HG02884 (cell line): Measurements from ENCODE around the gene SELENOM.

Experiments
- ATAC-seq: cut with Tn5 transposase; IDR thresholded peaks from one replicate; pipeline ENCODE4 v1.9.1; 2021; ENCODE audit warnings: mild to moderate bottlenecking, moderate library complexity; ENCODE audit not compliant: unreplicated experiment

SELENOM gene

DNA sequence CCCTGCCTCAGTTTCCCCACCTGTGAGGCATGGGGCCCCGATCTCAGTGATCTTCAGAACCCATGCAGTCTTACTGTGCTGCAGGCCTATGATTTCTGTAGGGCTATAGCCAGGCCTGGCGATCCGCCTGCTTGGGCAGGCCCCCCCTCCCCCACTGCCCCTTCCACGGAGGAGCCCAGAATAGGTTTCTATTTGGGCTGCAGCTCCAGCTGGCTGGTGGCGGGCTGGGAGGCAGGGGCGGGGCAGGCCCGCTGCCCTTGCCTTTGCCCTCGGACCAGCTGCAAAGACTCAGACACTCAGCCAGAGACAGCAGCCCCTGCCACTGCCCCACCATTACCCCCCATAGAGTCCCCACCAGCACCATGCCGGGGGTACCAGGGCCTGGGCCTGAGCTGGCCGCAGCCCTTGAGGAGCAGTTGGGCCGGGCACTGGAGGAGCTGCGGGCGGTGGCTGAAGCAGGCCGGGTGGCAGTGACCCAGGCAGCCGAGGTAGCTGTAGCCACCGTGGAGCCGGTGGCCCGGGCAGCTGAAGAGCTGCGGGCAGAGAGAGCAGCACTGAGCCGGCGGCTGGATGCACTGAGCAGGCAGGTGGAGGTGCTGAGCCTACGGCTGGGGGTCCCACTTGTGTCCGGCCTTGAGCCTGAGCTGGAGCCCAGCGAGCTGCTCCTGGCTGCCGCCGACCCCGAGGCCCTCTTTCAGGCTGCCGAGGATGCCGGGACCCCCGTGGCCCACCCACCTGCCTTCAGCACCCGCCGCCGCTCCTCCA is 14.1 kb downstream of the SELENOM start:
- no peak for ATAC-seq

DNA sequence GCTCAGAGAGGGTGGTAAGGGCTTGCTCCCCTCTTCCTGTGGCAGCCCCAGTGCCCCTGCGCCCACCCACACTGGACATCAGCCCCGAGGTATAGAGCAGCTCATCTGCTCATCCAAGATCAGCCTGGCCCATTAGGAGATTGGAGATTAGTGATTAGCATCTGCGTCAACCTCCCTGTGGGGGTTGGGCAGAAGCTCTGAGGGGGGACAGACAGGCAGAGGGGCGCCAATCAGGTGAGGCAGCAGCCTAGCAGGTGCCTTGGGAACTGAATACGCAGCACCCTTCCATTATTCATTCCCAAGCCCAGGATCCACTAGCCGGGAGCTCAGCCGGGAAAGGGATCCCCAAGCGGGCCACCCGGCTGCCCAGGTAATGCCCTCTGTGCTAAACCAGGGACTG is 15.2 kb downstream of the SELENOM start:
- no peak for ATAC-seq

DNA sequence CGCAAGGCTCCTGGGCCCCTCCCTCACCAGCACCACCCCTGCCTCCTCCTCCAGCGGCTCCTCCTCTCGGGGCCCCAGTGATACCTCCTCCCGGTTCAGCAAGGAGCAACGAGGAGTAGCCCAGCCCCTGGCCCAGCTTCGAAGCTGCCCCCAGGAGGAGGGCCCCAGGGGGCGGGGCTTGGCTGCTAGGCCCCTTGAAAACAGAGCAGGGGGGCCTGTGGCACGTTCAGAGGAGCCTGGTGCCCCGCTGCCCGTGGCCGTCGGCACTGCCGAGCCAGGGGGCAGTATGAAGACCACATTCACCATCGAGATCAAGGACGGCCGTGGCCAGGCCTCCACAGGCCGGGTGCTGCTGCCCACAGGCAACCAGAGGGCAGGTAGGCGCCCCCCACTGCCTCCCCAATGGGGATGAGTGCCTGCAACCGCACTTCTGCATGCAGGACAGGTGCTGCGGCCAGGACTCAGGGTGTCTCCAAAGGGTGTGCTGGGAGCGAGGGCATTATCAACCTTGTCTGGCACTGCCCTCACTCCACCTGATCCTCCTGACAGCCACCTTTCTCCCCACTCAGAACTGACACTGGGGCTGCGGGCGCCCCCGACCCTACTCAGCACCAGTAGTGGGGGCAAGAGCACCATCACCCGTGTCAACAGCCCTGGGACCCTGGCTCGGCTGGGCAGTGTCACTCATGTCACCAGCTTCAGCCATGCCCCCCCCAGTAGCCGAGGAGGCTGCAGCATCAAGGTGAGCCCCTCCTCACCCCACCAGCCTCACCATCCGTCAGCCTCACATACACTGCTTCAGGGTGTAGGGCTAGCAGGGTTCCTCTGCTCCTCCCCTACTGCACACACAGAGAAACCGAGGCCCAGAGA is 16.0 kb downstream of the SELENOM start:
- no peak for ATAC-seq

DNA sequence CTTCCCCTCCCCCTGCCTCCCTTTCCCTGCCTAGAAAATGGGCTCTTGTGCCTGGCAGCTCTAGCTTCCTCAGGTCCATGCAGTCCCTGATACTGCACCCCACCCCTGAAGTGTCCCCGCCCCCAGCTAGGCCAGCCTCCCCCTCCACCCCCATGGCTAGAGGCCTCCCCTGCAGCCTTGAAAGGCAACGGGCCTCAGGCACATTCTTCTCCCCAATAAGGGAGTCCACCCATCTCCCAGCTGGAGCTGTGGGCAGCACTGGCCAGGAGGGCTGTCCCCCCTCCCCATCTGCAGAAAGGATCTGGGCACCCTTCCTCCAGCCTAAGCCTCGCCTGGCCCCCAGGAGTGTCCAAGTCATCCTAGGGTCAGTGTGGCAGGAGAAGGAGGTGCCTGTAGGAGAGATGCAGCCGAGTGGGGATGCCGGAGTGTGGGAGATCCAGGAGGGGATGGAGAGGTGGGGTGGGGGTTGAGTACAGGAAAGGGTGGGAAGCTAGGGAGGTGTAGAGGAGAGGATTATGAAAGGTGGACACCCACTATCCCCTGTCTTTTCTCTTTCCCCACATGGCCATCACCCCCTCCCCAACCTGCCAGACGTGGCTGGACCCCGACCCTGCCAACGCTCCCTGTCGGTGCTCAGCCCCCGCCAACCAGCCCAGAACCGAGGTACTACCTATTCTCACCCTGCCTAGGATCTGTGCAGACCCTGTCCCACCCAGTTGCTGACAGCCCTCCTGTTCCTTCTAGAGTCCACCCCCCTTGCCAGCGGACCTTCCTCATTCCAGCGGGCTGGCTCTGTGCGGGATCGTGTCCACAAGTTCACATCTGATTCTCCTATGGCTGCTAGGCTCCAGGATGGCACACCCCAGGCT is 16.9 kb downstream of the SELENOM start:
- ATAC-seq, result no peak

DNA sequence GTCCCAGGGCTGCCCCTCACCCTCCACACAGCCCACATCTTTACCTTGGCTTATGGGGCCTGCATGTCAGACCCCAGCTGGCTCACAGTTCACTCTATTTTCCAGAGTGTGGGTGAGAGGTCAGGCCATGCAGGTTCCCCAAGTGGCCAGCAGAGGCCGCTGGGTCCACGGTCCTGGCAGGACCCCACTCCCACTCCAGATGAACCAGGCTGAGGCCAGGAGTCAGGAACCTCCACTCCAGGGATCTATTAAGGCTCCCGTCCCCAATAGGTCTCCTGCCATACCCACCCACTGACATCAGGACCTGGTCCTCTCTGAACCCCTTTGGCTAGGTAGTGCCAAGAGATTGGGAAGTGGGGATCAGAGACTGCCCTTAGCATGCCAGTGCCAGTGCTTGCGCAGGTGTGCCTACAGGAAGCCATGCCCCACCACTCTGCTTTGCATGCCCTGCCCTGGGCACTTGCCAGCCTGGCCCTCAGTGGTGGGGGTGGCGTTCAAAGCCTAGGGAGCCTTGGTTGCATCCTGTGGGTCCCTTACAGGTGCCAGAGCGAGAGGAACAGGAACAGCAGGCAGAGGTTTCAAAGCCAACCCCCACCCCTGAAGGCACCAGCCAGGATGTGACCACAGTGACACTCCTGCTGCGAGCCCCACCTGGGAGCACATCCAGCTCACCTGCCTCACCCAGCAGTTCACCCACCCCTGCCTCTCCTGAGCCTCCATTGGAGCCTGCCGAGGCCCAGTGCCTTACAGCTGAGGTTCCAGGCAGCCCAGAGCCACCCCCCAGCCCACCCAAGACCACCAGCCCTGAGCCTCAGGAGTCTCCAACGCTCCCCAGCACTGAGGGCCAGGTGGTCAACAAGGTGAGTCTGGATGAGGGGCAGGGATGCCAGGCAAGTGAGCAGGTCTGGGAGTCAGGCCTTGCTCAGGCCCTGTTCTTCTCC is 17.9 kb downstream of the SELENOM start:
- ATAC-seq, result no peak

DNA sequence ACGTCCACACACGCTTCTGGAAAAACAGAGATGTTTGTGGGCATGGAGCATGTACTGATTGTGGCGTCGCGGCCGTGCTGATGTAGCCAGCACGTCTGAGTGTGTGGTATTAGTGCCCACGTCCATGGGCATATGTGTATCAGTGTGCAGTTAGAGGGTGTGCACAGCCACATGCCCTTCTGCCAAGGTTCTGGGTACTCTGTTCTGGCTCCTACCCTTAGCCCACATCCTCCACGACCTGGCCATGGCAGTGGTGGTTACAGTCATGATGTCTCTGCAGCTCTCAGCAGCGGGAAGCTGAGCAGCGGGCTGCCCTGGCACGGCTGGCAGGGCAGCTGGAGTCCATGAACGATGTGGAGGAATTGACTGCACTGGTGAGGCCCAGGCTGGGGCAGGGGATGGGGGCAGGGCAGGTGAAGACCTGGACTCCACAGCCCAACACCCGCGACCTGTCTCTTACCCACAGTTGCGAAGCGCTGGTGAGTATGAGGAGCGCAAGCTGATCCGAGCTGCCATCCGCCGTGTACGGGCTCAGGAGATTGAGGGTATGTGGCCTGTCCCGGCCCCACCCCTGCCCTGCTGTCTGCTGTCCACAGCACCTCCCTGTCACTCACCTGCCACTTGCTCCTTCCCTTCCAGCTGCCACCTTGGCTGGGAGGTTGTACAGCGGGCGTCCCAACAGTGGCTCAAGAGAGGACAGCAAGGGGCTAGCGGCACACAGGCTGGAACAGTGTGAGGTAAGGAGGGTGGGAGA is 19.0 kb downstream of the SELENOM start:
- no peak for ATAC-seq

DNA sequence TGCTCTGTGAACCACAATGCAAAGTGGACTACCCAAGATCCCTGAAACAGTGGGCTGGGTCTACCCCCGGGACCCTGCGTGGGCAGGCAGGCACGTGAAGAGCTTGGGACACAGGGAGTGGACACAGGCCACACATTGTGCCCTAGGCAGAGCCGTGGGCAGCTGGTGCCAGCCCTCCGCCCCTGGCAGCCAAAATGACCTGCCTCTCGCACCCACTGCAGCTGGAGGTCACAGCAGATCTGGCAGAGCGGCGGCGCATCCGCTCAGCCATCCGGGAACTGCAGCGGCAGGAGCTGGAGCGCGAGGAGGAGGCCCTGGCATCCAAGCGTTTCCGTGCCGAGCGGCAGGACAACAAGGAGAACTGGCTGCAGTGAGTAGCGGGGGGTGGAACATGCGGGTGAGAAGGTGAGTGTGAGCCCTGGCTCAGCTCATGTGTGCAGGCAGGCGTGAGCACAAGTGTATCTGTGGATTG is 19.6 kb downstream of the SELENOM start:
- no peak for ATAC-seq

DNA sequence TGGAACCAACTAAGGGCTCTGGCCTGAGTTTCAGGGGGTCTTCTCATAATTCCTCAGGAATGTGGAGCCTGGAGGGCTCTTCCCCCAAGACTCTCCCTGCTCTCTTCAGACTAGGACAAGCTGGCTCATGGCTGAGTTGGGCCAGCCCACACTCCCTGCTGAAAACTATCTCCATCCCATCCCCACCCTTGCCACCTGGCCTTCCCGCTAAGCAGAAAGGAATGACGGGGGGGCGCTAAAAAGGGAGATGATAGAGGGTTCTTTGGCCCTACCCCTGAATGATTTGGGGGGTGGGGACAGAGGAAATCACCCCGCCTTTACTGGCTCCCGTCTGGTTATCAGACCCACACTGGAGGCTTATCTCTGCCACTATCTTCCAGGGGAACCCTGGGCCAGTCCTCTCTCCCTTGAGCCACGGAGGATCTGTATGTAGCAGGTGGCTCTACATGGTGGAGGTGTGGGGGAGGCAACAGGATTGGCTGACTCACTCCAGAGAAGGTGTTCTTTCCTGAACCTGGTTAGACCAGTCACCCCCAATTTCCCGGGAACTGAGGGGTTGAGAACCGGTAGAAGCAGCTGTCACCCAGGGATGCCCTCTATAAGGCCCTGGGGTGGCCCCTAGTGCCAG is 20.6 kb downstream of the SELENOM start:
- no peak for ATAC-seq

DNA sequence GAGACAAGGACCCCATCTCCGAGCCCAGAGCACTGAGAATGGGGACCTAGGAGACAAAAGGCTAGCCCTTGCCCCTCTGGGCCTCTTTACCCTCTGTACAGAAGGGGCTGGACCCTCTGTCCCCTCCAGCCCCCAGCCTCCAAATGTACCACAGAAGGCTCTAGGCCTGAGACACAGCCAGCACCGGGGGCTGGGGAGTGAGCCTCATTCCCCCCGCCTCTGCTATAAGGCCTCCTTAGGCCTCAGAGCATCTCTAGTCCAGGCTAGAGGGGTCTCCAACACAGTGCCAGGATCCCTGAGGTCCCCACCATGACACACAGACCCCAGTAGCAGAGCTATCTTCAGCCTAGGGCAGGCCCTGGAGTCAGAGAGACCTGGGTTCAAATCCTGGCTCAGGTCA is 21.4 kb downstream of the SELENOM start:
- ATAC-seq, result no peak

DNA sequence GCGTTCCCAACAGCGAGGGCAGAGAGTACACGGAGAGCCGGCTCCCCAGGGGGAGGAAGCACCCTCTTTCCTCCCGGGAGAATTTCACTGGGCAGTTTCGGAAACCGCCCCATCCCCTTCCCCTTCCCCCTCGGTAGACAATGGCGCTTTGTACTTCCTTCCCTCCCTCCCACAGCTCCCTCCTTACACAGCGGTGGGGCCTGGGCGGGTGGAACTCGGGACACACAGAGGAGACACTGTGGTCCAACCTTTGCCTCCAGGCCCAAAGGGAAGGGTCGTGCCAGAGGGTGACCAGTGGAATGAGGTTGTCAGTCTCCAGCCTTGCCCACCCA is 21.9 kb downstream of the SELENOM start:
- ATAC-seq, result no peak

DNA sequence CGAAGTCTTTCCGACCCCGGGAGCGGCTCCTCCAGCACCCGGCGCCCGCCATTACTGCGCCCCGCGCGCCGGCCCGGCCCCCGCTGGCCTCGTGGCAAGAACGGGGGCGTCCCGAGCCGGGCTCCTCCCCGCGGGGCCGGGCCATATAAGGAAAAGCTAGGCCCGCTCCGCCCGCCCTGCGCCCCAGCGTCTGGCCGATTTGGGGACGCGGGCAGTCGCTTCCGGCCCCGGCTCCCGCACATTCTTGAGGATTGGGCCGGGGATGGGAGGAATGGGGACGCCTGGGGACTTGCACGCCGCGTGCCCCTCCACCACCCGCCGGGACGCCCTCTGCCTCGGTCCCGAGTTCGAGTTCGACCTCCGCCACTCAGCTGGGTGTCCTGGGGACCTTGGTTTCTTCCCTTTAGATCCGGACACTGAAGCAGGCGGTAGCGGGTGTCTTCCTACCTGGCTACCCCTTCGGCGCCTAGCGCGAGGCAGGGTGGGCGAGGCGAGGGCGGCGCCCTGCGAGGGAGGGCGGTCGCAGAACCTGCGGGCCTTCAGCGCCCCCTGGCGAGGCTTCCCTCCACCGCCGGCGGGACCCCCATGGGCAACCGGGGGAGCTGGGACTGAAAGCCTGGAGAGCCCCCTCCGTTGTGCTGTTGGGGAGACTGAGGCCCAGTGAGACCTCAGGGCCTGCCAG is 22.4 kb downstream of the SELENOM start:
- peak; percentile 51 for ATAC-seq

DNA sequence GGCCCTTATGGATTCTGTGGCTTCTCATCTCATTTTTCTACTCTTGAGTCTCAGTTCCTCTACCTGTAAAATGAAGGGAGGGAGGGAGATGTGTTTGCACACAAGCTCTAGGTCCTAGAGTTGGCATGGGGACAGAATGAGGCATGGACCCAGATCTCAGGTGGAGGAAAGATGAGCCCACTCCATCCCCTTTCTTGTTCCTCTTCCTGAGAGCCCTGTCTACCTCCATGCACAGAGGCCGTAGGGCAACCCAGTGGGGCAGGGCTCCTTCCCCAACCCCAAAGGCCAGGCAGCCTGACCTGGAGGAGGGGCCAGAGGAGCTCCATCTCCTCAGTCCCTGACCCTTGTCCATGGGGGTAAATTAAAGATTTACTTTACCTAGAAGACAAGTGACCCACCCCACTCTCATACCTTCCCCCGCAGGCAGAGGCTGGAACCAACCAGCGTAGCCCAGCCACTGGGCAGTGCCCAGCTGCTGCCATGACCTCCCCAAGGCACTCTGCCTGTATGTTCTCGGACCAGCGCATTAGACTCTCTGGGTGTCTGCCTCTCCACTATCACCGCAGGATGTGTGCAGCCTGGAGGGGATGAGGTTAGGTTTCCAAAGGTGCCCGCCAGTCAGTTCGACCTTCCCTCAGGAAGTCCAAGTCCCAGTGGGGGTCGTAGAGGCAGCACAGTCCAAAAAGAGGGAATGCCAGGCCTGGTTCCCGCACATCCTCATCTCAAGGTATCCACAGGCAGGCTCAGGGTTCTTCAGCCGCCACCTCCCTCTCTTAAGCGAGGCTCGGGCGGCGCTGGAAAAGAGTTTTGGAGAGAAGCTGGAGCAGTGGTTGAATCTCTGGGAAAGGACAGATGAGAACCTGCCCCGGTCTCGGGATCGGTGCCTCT is 23.2 kb downstream of the SELENOM start:
- no peak for ATAC-seq

DNA sequence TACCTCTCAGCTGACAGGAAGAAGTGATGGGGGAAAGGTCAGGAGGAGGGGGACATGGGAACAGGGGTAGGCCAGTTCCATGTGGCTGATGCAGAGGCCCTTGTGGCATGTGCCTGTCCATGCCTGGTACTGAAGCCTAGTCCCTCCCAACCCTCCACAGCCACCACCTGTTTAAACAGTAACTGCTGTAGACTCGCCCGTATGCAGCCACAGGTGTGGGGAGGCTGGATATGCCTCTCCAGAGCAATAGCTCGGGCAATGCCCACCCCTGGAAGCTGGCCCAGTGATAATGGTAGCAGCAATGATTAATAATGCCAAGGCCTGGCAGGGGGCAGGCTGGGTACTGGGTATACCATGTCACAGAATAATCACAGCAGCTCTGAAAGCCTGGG is 24.0 kb downstream of the SELENOM start:
- ATAC-seq, result no peak

DNA sequence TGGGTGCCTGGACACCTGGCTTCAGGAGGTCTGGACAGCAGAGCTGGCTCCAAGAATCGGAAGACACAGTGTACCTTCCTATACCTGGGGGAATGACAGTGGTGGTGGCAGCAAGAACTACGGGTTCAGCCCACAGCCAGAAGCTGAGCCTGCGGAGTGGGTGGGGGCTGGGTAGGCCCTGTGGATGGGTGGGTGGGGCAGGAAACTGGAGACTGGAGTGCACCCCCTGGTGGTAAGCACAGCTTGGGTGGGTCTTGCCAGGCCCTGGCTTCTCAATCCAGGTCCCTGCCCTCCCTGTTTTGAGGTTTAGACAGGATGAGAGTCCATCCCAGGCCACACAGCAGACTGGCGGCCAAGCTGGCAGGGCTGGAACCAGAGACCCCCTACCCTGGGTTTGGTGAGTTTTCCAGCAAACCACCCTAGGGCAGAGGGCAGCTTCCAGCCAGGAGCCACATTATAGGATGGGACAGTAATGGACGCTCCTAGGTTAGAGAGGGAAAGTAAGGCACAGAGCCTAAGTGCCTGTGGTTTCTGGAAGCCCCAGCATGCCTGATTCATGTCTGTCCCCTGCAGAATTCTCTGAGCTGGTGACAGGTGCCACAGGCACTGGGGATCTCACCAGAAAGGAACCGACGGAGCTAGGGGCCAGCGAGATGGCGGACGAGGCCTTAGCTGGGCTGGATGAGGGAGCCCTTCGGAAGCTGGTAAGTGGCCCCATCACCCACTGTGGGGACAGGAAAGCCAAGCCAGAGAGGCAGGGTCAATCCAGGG is 24.6 kb downstream of the SELENOM start:
- ATAC-seq, result no peak

DNA sequence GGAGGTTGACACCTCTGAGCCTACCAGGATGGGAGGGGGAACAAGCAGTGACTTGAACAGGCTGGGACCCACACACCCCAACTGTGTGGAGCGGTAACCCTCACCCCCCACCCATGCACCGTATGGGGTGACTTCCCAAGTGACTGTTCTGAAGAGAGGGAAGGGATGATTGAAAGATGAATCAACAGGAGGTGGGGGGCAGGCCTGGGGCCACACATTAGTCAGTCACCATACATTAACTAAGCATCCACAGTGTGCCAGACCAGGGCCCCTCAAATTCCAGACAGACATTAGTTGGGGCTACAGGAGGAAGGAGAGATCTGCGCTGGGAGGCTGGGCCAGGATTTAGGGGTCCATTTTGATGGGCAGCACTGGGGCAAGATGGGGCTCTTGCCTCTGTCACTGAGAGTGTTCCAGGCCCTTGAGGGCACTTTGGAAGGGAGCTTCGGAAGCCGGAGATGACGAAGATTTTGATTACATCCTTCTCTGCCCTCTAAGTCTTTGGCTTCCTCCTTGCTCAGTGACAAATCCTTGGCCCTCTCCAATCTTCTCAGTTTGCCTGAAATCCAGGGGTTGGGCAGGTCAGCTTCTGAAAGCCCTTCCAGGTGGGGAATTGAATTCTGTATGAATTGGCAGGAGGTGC is 25.3 kb downstream of the SELENOM start:
- no peak for ATAC-seq
